ENCODE results near the gene LYSET.
A peak's percentile ranks its signal among the peaks of the same experiment; 100 is the strongest.
"Not testable (repeated sequence)": the region's sequence is repeated elsewhere in the genome, so short reads cannot be mapped to it uniquely, and the experiment has no call there.

The LYSET gene, protein sequence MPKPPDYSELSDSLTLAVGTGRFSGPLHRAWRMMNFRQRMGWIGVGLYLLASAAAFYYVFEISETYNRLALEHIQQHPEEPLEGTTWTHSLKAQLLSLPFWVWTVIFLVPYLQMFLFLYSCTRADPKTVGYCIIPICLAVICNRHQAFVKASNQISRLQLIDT
- total RNA-seq: 5.8 to 7.2 reads per million in 2 donors

DNA sequence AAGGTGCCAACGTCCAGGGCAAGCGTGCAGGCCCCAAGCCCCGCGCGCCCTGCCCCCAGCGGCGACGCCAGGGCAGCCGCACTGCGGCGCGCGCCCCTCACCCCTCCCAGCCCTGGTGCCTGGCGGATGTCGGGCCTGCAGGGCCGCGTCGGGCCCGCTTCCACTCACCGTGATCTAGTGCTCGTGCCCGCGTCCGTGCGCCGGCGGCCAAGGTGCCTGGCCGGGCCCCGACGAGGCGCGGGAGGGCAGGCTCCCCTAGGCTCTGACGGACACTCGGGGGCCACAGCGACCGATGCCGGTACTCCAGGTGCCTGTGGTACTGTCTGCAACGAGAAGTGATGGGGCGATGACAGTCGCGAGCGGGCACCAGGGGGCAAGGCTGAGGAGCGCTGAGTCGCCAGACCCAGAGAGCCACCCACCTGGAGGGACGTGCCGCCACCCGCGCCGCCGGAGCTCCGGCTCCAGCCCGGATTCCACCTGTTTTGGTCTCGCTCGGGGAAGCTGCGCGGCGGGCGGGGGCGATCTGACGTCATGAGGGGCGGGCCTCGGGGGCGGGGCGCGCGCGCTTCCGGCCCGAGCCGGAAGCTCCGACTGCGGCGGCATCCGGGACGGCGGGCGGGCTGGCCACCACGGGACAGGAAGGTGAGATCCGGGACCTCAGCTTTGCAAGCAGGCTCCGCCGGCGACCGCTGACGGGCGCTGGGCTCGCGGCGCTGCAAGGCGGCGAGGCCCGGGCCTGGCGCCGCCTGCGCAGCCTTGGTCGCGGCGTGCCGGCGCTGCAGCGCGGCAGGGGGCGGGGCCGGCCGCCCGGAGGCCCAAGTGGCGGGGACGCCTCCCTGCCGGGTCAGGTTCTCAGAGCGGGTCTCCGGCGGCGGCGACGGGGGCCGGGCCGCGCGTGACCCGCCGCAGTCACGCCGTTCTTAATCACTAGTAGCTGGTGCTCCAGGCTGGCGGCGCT lies at the start of gene LYSET, which contains the start of gene MOAP1:
LYSET (plus strand) TSS at position 927 of the 958 bp plus-strand sequence. CDS start 89 bp downstream, outside the sequence.
MOAP1 (minus strand) TSS at position 507 of the 958 bp plus-strand sequence. CDS start 655 bp downstream, outside the sequence.
- DNase-seq: peak; percentile 83 to 98 (median 90)

DNA sequence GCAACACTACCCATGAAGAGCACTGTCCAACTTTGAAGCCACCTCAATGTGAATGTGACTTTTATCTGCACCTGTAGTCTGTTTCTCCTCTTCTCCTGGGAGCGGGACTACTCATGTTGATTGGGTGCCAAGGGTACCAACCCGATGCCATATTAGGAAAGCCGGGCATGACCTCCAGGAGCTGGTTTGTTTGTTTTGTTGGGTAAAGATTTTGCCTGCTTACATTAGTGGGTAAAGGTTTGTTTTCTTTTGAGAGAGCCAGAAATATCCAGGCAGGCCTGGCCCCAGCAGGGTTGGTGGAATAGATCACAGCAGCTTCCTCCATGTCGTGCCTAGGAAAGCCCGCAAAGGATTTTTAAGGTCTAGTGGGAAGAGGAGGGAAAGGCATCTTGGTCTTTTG lies 49.7 kb upstream of the LYSET start:
- no peak for DNase-seq

DNA sequence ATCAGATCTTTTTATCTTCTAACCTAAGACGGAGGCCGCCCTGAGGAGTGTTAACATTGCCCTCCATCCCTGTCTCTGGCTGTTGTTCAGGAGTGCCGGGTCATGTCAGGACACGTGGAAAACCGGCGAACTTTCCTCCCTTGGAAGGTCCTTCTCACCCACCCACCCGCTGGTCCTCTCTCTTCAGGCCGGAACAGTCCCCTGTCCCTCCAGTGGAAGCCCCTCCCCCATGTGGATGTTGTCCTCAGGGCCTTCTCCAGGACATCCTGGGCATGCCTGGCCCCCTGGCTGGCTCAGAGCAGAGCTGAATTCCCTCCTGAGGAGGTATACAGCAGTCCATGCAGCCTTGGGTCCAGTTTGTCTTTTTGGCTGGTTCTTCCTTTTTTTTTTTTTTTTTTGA lies 49.1 kb upstream of the LYSET start:
- no peak for DNase-seq

DNA sequence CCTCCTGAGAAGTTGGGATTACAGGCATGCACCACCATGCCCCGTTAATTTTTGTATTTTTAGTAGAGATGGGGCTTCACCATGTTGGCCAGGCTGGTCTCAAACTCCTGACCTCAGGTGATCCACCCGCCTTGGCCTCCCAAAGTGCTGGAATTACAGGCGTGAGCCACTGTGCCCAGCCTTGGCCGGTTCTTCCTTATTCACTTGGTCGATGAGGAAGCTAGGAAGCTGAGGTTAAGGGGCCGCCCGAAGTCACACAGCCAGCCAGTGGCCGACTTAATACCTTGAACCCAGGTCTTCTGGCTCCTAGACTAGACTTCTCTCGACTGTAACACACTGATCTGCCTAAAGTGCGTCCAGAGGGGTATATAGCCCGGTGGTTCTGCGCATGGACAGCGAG lies 48.6 kb upstream of the LYSET start:
- not testable (repeated sequence) for DNase-seq

DNA sequence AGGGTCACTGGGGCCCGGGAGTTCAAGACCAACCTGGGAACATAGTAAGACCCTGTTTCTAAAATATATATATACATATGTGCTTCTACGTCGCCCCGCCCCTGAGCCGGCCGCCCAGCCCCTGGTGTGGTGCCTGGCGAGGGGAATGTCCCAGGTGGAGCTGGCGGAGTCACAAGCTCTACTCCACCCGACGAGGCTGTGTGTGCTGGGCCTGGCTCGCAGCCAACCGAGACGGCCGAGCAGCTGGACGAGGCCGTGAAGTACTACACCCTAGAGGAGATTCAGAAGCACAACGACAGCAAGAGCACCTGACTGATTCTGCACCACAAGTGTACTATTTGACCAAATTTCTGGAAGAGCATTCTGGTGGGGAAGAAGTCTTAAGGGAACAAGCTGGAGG lies 47.3 kb upstream of the LYSET start:
- DNase-seq: no peak

DNA sequence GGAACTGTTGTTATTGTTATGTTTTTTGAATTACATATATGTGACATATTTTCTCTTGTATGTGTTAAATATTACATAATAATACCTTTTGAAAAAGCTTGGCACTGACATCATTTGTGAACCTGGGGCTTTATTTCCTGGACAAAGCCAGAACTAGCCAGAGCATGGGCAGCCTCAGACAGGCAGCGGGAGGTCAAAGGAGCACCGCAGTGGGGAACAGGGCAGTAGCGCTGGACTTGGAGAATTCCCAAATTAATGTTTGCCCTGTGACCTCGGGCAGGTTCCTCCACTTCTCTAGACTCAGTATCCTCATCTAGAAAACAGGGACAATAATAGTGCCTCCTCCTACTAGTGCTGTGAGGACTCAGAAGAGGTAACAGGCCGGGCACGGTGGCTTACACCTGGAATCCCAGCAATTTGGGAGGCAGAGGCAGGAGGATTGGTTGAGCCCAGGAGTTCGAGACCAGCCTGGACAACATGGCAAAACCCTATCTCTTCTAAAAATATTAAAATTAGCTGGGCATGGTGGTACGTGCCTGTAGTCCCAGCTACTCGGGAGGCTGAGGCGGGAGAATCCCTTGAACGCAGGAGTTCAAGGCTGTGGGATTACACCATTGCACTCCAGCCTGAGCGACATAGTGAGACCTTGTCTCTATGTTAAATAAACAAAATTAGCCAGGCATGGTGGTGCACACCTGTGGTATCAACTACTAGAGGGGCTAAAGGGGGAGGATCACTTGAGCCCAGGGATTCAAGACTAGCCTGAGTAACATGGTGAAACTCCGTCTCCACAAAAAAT lies 42.1 kb upstream of the LYSET start:
- DNase-seq: no peak

DNA sequence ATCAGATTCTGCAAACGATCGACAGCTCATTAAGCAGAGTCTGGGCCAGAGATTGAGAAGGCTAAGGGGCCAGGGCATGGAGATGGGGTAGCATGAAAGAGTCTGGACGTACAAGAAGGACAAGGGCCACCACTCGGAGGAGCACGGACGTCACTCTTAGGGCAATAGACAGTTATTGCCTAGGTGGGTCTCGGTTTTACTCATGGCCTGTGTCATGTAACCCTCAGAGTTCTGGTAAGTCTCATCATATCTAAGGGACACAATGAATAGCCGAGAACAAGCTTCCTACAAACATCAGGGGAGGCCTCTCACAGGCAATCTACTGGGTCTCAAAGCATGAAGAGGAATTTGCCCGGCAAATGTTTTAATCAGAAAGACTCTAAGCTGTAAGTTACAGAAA lies 39.0 kb upstream of the LYSET start:
- peak in 1 of 5 experiments; percentile 55 for DNase-seq

DNA sequence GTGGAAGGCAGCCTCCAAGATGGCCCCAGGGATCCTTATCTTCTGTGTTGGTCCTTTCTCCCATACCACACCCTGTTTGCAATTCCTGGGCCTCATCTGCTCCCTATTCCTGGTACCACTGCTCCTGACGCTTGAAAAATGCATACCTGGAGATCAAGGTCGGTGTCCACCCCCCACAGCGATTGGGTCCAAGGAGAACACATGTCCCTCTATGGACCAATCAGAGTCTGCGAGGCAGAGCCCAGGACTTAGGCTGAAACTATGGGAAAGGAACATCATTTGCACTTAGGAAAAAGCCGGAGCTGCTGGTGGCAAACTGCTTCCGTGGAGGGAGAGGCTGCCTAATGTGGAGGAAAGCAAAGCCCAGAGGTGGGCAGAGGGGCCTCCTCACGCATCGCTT lies 36.1 kb upstream of the LYSET start:
- DNase-seq: no peak

DNA sequence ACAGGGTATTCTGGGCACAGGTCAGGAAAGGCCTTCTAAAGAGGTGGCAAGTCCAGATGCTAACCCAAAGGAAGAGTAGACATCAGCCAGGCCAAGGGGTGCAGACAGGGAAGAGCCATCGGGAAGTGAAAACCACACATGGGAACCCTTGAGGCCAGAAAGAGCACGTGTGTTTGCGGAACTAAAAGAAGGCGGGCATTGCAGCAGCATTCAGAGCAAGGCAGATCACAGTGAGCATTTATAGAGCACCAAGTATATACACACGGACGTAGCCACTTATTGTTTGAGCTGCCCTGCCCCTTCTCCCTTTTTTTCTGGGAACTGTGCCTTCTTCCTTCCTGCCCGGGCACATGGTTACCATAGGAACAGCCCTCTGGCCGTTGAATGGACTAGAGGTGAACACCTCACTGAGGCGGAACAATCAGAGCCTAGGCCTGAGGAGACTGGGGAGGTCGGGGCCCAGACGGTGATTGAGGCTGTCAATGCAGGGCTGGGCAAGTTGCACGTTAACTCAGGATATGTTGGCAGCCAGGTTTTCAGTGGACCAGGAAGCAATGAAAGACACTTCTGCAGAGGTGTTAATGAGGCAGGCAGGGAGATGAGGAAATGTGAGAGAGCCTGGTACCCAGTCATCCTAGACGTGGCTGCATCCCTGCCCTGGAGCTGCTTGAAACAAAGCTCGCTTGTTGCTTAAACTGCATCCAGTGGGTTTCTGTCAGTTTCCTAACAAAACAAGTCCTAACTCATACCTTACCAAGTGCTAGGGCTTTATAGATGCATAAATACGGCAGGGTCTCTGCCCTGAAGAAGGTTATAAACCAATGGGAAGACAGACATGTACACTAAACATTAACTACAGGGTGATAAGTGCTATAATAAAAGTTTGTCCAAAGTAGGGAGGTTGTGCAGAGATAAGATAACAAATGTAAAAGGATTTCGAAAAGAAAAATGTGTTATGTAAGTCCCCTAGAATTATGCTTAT lies 34.6 kb upstream of the LYSET start:
- DNase-seq: no peak

DNA sequence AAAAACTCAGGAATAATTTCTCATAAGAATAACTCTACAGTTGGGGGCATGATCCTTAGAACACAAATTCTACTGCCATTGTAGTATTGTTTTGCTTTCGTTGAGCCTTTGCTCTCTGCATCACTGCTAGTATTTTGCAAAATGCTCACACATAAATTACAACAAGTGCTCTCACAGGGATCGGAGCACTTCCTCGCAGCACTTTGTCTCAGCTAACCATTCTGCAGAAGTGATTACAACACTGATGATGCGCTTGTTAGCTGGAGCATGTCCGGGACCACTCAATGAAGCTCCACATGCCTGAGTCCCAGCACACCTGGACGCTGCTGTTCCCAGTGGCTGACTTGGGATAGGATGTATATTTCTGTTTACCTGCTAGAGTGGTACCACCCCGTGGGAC lies 32.0 kb upstream of the LYSET start:
- no peak for DNase-seq

DNA sequence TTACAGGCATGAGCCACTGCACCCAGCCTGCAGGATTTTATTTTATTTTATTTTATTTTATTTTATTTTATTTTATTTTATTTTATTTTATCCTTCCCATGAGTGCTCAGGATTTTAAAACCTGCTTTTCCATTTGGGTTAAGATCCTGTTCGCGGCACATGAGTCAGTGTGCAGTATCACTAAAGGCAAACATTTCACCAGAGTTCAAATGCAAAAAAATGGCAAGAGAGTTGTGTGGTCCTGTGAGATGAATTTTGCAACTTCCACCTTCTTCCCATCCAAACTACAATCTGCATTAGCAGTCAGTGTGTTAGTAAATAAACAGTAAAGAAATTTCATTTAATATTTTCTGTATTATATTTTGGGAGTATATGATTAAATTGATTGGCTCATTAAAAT lies 29.4 kb upstream of the LYSET start:
- DNase-seq: no peak

DNA sequence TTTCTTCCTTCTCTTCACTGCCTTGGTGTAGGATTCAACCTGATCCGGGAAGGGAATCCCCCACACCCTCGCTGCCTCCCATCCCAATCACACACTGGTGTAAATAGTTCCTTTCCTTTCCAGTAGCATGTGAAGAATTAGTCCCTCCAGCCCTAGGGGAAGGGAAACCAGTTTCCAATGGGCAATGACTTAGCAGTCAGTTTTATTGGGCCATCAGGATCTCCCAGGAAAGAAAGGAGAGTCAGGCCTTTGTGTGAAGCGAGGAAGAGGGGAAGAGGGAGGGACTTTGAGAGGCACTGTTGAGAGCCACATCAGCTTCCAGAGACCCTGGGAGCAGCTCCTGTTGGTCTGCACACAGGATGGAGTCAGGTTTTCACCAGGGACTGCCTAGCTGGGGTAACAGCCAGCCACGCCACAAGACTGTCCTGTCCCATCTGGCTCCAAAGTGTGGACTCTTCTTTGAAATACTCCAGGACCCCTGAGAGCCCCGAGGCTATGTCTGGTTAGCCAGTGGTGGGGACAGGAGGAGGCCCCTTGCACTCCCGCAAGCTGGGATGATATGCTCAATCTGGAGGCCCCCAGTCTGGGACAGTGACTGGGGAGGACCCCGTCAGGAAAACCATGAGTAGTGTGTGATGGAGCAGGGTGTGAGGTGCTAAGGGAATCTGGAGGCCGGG lies 28.3 kb upstream of the LYSET start:
- DNase-seq: no peak

DNA sequence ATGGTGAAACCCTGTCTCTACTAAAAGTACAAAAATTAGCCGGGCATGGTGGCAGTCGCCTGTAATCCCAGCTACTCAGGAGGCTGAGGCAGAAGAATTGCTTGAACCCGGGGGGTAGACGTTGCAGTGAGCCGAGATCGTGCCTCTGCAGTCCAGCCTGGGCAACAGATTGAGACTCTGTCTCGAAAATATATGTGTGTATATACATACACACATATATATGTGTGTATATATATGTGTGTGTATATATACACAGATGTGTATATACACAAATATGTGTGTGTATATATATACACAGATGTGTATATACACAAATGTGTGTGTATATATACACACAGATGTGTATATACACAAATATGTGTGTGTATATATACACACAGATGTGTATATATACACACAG lies 26.8 kb upstream of the LYSET start:
- DNase-seq: peak in 1 of 5 experiments; percentile 15

DNA sequence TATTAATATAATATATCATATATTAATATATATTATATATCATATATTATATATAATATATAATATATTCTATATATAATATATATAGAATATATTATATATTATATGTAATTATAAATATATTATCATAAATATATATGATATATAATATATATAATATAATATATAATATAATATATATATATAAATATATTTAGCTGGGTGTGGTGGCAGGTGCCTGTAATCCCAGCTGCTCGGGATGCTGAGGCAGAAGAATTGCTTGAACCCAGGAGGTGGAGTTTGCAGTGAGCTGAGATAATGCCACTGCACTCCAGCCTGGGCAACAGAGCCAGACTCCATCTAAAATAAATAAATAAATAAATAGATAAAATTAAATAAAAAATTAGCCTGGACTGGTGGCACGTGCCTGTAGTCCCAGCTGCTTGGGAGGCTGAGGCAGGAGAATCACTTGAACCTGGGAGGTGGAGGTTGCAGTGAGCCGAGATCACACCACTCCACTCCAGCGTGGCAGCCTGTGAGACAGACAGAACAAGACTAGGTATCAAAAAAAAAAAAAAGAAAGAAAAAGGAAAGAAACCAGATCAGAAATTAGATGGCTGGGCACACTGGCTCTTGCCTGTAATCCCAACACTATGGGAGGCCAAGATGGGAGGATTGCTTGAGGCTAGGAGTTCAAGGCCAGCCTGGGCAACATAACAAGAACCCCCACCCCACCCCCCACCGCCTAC lies 25.3 kb upstream of the LYSET start:
- not testable (repeated sequence) for DNase-seq

DNA sequence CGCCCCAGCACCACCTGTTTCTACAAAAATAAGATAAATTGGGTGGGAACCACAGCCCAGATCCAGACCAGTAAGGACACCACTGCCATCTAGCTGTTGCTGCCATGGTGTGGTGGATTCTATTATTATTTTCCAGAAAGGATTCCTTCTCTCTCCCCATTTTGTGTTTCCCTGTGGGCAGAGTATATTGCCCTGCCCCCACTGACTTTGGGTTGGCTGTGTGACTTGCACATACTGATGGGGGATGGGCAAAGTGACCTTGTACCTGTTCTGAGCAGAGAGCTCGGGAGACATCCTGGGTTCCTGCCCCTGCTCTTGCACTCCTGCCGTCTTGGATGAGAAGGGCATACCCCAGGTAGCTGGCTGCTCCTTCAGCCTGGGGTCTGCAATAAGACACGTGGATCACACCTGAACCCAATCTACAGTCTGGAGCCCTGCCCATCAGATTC lies 24.7 kb upstream of the LYSET start:
- no peak for DNase-seq

DNA sequence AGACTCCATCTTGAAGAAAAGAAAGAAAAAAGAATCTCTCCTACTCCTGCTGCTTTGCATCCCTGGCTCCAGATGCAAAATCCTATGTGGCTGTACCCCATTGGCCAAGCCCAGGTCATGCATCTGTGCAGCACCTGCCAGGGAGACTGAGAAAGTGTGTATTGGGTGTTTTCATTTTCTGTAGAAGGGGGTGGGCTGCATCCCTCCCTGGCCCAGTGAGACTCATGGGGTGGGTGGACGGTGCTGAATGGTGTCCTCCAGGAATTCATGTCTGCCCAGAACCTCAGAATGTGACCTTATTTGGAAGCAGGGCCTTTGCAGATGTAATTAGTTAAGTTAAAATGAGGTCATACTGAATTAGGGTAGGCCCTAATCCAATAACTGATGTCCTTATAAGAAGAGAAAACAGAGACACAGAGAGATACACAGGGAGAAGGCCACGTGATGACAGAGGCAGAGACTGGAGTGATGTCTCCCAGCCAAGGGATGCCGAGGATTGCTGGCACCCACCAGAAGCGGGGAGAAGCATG lies 23.6 kb upstream of the LYSET start:
- no peak for DNase-seq

DNA sequence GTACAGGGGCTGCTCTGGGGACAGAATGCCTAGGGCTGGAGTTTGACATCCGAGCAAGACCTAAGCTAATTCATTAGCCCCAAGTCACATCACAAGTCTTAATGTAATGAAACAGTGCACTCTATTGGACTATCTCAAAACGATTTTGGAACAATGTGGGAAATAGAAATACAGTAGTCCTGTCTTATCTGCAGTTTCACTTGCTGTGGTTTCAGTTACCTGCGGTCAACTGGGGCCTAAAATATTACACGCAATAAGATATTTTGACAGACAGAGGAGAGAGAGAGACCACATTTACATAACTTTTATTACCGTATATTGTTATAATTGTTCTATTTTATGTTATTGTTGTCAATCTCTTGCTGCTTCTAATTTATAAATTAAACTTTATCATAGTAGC lies 21.6 kb upstream of the LYSET start:
- DNase-seq: no peak

DNA sequence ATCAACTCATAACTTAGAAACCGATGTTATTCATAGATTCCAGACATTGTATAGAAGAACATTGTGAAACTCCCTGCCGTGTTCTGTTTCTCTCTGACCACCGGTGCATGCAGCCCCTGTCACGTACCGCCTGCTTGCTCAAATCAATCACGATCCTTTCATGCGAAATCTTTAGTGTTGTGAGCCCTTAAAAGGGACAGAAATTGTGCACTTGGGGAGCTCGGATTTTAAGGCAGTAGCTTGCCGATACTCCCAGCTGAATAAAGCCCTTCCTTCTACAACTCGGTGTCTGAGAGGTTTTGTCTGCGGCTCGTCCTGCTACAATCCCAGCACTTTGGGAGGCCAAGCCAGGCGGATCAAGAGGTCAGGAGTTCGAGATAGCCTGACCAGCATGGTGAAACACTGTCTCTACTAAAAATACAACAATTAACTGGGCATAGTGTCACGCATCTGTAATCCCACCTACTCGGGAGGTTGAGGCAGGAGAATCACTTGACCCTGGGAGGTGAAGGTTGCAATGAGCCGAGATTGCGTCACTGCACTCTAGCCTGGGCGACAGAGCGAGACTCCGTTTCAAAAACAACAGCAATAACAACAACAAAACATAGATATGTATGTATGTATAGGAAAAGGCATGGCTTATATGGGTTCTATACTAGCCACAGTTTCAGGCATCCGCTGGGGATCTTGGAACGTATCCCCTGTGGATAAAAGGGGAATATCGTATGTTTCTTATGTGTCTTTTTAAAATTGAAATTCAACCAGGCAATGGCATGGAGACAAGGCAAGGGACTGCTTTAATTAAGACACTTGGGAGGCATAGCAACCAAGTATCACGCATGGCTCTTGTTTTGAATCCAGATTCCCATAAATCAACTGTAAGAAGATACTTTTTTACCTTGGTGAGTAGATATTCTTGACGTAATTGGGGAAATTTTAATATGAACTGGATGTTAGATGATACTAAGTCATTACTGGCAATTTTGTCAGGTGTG lies 19.5 kb upstream of the LYSET start:
- not testable (repeated sequence) for DNase-seq

DNA sequence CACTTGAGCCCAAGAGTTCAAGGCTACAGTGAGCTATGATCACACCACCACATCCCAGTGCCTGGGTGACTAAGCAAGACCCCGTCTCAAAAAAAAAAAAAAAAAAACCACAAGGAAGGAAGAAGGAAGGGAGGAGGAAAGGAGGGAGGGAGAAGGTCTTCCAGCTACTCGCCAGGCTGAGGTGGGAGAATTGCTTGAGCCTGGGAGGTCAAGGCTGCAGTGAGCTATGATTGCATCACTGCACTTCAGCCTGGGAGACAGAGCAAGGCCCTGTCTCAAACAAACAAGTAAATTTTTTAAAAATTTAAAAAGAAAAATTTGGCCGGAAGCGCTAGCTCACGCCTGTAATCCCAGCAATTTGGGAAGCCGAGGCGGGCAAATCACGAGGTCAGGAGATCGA lies 16.5 kb upstream of the LYSET start:
- not testable (repeated sequence) for DNase-seq

Measured in T-helper 2 cell (primary cell).